Central memory CD8-positive, alpha-beta T cell (primary cell): Measurements from ENCODE around the gene RELL1.

Experiments used
- ATAC-seq: fragments of 150-1000 bp; cut with Tn5 transposase; replicated peaks from 2 replicates; pipeline ENCODE4 v1.10.0; 2022; ENCODE audit warnings: mild to moderate bottlenecking, moderate FRiP score, moderate number of reproducible peaks; ENCODE audit not compliant: poor library complexity, severe bottlenecking; ENCODE audit errors: extremely low read depth
- DNase-seq, 2 donors: peaks; one replicate each; pipeline ENCODE4 v3.0.0; 2021; ENCODE audit warnings: low spot score in 2 of 2
- H3K27ac Mint-ChIP-seq: one replicate; pipeline ENCODE4 v1.8.0; 2022; ENCODE audit warnings: low read depth, mild to moderate bottlenecking, moderate library complexity, mixed read lengths
- H3K27me3 Mint-ChIP-seq: one replicate; pipeline ENCODE4 v1.8.0; 2022; ENCODE audit warnings: mixed read lengths
- H3K36me3 Mint-ChIP-seq: one replicate; pipeline ENCODE4 v1.8.0; 2022; ENCODE audit warnings: mild to moderate bottlenecking, moderate library complexity, mixed read lengths; ENCODE audit not compliant: insufficient read depth
- H3K4me1 Mint-ChIP-seq: one replicate; pipeline ENCODE4 v1.8.0; 2022; ENCODE audit warnings: mixed read lengths
- H3K4me3 Mint-ChIP-seq: one replicate; pipeline ENCODE4 v1.8.0; 2022; ENCODE audit warnings: mild to moderate bottlenecking, moderate library complexity, mixed read lengths
- H3K9me3 Mint-ChIP-seq: one replicate; pipeline ENCODE4 v1.8.0; 2022; ENCODE audit warnings: mixed read lengths

The RELL1 gene

DNA sequence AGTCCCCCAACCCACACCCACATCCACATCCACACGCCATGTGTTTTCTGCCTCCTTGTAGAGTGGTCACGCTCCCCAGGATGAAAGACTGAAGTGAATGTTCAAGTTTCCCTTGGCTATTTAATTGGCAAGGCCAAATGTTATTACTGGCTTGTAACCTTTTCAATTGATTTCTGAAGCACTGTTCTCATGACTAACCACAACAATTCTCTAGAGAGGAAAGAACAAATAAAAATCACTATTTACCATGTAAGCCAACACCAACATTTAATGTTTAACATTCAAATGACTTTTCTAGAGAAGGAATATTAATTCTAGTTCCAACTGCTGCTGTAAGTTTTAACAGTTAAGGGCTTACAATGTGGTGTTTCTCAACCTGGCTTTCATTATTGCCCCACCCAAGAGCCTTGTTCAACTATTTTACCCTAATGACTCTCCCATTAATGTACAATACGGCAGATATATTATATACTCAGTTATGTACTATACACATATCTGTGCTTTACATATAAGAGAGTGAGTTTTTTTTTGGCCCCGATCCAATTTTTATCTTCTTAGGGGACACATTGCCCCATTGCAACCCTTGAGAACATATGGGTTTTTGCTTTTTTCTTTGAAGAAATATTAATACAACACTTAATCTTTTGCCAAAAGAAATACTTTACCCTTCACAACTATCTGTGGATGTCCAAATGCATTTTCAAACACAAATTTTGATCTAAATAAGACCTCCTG is 46.5 kb downstream of the RELL1 start:
- no peaks in the 10 kb centered on the region for H3K27me3 Mint-ChIP-seq
- H3K36me3 Mint-ChIP-seq, result peaks cover 19% of the 10 kb centered on the region
- ATAC-seq (no peak), DNase-seq (no peak)
- no peak overlapping the region for H3K27ac Mint-ChIP-seq
- H3K4me3 Mint-ChIP-seq, result no peak overlapping the region
- H3K9me3 Mint-ChIP-seq, result no peaks in the 10 kb centered on the region
- no peaks in the 10 kb centered on the region for H3K4me1 Mint-ChIP-seq

DNA sequence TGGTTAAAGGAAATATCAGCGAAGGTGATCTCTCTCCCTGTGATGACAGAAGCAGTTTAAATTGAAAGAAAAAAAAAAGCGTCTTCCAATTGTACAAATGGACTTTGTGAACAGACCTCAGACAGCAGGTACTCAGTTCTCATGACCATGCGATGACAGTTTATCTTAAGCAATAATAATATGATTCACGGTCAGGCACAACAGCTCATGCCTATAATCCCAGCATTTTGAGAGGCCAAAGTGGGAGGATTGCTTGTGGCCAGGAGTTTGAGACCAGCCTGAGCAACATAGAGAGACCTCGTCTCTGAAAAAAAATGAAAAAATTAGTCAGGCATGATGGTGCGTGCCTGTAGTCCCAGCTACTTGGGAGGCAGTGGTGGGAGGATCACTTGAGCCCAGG is 51.0 kb downstream of the RELL1 start:
- no peak for DNase-seq
- H3K4me1 Mint-ChIP-seq, result no peaks in the 10 kb centered on the region
- H3K27me3 Mint-ChIP-seq, result no peaks in the 10 kb centered on the region
- H3K9me3 Mint-ChIP-seq, result no peaks in the 10 kb centered on the region
- H3K36me3 Mint-ChIP-seq, result peaks cover 37% of the 10 kb centered on the region
- no peak for ATAC-seq
- H3K27ac Mint-ChIP-seq, result peak overlapping the region; percentile 53
- H3K4me3 Mint-ChIP-seq, result no peak overlapping the region

DNA sequence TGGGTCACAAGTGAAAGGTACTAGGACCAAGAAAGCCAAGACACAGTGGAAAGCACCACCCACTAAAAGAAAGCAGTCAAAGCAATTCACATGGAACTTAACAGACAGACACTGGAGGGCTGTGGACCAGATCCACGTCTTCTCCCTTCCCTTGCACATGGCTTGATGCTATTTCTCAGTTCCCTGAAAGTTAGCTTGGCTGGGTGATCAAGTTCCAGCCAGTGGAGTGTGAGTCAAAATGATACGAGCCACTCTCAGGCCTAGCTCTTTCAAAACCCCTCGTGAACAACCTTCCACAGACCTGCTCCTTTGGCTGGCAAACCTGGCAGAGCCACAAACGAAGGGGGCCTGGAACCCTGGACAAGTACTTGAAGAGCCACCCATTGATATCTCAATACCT is 52.0 kb downstream of the RELL1 start:
- no peak overlapping the region for H3K27ac Mint-ChIP-seq

DNA sequence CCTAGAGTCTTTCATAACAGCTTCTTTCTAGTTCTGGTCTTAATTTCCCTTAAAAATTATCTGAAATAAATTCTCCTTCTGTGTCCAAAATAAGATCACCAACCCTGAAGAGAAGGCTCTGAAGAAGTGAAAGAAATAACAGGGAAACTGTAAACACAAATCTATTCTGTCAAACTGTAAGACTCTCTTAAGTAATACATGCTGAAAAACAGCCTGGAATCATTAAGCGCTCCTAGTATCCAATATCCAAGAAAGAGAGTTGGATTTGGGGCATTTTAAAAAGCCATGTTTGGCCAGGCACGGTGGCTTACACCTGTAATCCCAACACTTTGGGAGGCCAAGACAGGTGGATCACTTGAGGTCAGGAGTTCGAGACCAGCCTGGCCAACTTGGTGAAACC is 53.3 kb downstream of the RELL1 start:
- Mint-ChIP-seq H3K4me3 (no peak overlapping the region), H3K36me3 (peaks cover 44% of the 10 kb centered on the region)
- no peak for ATAC-seq

More for the DNA sequence above, 52.0 kb downstream of the RELL1 start:
- H3K4me3 Mint-ChIP-seq, result no peak overlapping the region
- no peaks in the 10 kb centered on the region for H3K4me1 Mint-ChIP-seq
- H3K9me3 Mint-ChIP-seq, result no peaks in the 10 kb centered on the region
- H3K36me3 Mint-ChIP-seq, result peaks cover 41% of the 10 kb centered on the region
- no peak for ATAC-seq
- DNase-seq, result no peak
- H3K27me3 Mint-ChIP-seq, result no peaks in the 10 kb centered on the region

DNA sequence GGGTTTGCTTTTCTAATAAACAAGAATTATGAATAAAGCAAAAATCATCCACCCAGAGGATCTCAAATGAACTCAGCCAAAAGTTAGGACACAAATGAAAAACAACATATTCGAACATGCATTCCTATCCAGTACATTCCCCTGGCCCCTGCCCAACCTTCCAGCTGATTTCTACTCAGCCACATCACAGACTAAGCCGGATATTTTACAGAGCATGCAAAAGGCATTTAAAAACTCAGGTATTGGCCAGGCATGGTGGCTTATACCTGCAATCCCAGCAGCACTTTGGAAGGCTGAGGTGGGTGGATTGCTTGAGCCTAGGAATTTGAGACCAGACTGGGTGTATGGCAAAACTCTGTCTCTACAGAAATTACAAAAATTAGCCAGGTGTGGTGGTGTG is 54.6 kb downstream of the RELL1 start:
- no peaks in the 10 kb centered on the region for H3K27me3 Mint-ChIP-seq
- H3K36me3 Mint-ChIP-seq, result peaks cover 43% of the 10 kb centered on the region
- no peak overlapping the region for H3K4me3 Mint-ChIP-seq
- peaks cover 3% of the 10 kb centered on the region for H3K4me1 Mint-ChIP-seq
- no peak overlapping the region for H3K27ac Mint-ChIP-seq
- no peak for DNase-seq
- no peak for ATAC-seq
- H3K9me3 Mint-ChIP-seq, result no peaks in the 10 kb centered on the region

More for the DNA sequence above, 53.3 kb downstream of the RELL1 start:
- no peak for DNase-seq
- no peak overlapping the region for H3K27ac Mint-ChIP-seq
- H3K4me1 Mint-ChIP-seq, result no peaks in the 10 kb centered on the region
- H3K9me3 Mint-ChIP-seq, result no peaks in the 10 kb centered on the region
- H3K27me3 Mint-ChIP-seq, result no peaks in the 10 kb centered on the region

DNA sequence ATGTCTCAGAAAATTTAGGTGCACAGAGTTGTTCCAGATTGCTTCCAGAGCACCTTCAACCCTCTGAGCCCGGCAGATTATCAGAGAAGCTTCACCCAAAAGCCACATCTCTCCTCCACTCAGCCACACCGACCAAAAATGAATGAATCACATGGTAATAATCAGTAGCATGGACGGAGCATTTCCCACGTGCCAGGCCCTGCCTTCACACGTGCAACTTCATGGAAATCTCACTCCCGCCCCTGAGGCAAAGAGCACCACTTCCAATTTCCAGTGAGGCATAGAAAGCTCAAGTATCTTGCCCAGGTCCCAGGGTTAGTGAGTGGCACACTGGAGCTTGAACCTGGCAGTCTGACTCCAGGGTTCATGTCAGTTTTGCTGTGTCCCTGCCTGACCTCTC is 56.5 kb downstream of the RELL1 start:
- H3K27ac Mint-ChIP-seq, result no peak overlapping the region
- no peak for DNase-seq
- peaks cover 46% of the 10 kb centered on the region for H3K36me3 Mint-ChIP-seq
- peaks cover 6% of the 10 kb centered on the region for H3K4me1 Mint-ChIP-seq
- no peaks in the 10 kb centered on the region for H3K9me3 Mint-ChIP-seq
- no peaks in the 10 kb centered on the region for H3K27me3 Mint-ChIP-seq
- ATAC-seq, result no peak
- no peak overlapping the region for H3K4me3 Mint-ChIP-seq

DNA sequence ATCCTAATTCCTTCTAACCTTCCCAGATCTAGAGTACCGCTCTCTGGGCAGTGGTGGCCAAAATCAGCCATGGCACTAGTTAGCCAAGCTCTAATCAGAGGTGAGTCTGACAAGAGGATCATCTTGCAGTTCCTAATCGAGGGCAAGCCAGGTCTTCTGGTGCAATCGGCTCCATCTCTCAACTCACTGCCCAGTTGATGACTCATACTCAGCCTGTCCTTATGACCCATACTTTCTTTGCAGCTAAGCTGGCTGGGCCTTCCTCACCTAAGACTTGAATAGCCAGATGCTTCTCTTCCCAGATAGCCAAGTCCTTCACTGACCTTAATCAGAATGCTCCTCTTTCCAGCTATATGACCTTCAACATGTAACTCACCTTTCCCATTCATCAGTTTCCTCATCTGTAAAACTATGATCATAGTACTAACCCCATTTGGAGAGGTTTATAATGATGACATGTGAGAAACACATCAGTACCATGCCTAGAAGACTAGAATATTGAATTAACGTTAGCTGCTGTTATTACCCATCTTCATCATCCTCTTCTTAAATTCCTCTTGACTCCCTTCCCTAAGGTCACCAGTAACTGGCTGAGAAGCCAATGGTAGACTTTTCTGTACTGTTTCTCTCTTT is 57.1 kb downstream of the RELL1 start:
- peaks cover 6% of the 10 kb centered on the region for H3K4me1 Mint-ChIP-seq
- H3K4me3 Mint-ChIP-seq, result no peak overlapping the region
- H3K9me3 Mint-ChIP-seq, result no peaks in the 10 kb centered on the region
- no peak overlapping the region for H3K27ac Mint-ChIP-seq
- no peak for DNase-seq
- ATAC-seq, result no peak
- H3K36me3 Mint-ChIP-seq, result peaks cover 45% of the 10 kb centered on the region
- no peaks in the 10 kb centered on the region for H3K27me3 Mint-ChIP-seq

DNA sequence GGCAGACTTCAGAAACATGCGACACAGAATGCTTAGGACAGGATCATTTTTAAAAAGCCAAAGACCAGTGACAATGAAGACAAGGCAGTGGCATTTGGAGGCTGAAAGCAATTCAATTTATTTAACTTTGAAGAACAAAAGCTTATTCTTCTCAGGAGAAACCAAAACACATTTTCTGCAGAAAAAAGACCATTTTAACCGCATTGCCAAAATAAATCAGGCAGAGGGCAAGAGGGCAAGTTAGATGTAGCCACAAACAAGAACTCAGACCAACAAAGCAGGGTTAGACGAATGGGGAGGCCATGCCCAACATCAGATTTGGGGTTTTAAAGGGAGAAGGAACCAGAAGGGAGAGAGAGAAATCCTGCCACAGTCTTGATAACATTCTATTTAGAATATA is 58.9 kb downstream of the RELL1 start:
- Mint-ChIP-seq H3K9me3 (no peaks in the 10 kb centered on the region), H3K36me3 (peaks cover 49% of the 10 kb centered on the region), H3K27me3 (no peaks in the 10 kb centered on the region), H3K4me3 (no peak overlapping the region), H3K27ac (no peak overlapping the region), H3K4me1 (peaks cover 6% of the 10 kb centered on the region)
- ATAC-seq, result no peak
- DNase-seq, result no peak

DNA sequence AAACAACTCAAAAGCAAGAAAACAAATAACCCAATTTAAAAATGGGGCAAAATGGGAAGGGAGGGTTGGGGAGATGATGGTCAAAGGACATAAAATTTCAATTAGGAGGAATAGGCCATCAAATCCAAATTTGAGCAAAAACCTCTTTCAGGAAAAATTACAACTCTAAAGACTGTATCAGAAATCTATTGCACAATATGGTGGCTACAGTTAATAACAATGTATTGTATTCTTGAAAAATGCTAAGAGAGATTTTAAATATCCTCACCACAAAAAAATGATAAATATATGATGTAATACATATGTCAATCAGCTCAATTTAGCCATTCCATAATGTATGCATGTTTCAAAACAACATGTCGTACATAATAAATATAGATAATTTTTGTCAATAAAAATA is 60.7 kb downstream of the RELL1 start:
- Mint-ChIP-seq H3K4me1 (peaks cover 6% of the 10 kb centered on the region), H3K27me3 (no peaks in the 10 kb centered on the region), H3K36me3 (peaks cover 38% of the 10 kb centered on the region)

DNA sequence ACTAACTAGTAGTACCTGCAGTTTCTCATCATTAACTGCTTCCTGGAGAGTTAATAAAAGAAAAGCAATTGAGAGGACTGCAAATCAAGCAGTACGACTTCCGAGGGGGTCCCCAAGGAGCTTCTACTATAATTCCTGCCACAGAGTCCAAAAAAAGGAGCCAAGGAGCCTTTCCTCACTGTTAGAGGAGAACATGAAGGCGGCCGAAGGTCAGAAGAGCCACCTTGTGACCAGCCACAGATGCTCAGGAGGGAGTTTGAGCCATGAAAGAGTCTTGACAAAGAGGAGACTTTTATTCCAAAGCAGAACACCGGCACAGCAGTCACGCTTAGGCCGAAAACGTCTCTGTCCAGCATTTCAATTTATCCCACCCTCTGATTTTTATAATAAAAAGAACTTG is 62.2 kb downstream of the RELL1 start:
- DNase-seq, result no peak
- Mint-ChIP-seq H3K4me3 (no peak overlapping the region), H3K4me1 (peaks cover 6% of the 10 kb centered on the region), H3K27me3 (no peaks in the 10 kb centered on the region), H3K27ac (no peak overlapping the region), H3K36me3 (peaks cover 30% of the 10 kb centered on the region), H3K9me3 (no peaks in the 10 kb centered on the region)
- ATAC-seq, result no peak

More for the DNA sequence above, 60.7 kb downstream of the RELL1 start:
- Mint-ChIP-seq H3K4me3 (no peak overlapping the region), H3K27ac (no peak overlapping the region), H3K9me3 (no peaks in the 10 kb centered on the region)
- no peak for ATAC-seq
- no peak for DNase-seq

DNA sequence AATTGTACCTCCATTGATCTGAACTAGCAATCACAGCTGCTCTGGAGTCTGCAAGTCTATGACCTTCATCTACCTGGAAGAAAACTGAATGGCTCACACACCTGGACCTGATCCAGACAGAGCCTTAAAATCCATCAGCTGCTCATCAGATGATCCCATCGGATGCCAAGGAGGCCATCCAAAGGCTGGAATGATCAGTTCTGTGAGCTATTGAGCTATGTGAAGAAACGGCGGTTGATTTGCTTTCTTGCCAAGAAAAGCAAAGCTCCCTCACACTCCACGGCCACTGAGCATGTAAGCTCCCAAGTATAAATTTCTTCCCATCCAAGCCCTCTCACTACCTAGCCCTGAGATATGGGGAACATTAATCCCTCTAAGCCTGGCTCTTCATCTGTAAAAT is 63.1 kb downstream of the RELL1 start:
- no peak for DNase-seq
- no peak for ATAC-seq
- H3K9me3 Mint-ChIP-seq, result no peaks in the 10 kb centered on the region
- H3K27me3 Mint-ChIP-seq, result no peaks in the 10 kb centered on the region
- H3K36me3 Mint-ChIP-seq, result peaks cover 28% of the 10 kb centered on the region
- no peak overlapping the region for H3K4me3 Mint-ChIP-seq
- no peak overlapping the region for H3K27ac Mint-ChIP-seq
- H3K4me1 Mint-ChIP-seq, result peaks cover 6% of the 10 kb centered on the region

DNA sequence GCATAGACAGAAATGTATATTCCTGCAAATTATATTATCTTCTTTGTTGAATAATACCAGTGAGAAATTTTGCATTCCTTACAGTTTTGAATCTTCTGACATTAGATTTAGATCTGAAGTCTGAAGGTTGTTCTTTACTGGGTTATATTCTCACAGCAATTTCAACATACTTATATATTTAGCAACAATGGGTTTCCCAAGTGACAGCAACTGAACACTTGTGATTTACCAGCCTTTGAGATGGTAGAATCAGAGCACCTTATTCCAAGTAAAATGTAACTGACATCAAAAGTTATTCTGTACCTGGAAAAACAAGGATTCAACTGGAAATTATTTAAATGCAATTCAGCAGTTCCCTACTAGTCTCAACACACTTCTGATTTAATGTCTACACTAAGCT is 66.0 kb downstream of the RELL1 start:
- DNase-seq (no peak), ATAC-seq (no peak)
- peaks cover 15% of the 10 kb centered on the region for H3K36me3 Mint-ChIP-seq
- no peak overlapping the region for H3K27ac Mint-ChIP-seq
- no peak overlapping the region for H3K4me3 Mint-ChIP-seq
- no peaks in the 10 kb centered on the region for H3K27me3 Mint-ChIP-seq
- H3K4me1 Mint-ChIP-seq, result no peaks in the 10 kb centered on the region
- no peaks in the 10 kb centered on the region for H3K9me3 Mint-ChIP-seq

DNA sequence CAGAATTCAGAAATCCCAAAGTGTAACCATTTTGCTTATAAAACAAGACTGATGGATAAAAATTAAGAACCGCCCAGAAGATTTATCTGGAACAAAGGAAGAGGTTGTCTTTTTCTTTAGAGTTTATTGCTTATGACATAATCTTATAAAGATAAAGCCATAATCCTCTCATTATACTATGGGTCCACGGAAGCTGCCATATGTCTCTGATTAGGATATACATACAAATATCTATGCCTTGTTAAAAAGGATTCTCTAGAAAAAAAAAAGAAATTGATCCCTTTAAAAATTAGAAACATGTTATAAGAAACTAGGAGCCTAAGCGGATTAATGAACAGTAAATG is 70.5 kb downstream of the RELL1 start:
- Mint-ChIP-seq H3K27ac (no peak overlapping the region), H3K36me3 (peaks cover 6% of the 10 kb centered on the region), H3K27me3 (no peaks in the 10 kb centered on the region), H3K9me3 (no peaks in the 10 kb centered on the region), H3K4me1 (no peaks in the 10 kb centered on the region), H3K4me3 (no peak overlapping the region)
- no peak for ATAC-seq
- DNase-seq, result no peak
